Measurements from ENCODE around the gene IDE.

DNA sequence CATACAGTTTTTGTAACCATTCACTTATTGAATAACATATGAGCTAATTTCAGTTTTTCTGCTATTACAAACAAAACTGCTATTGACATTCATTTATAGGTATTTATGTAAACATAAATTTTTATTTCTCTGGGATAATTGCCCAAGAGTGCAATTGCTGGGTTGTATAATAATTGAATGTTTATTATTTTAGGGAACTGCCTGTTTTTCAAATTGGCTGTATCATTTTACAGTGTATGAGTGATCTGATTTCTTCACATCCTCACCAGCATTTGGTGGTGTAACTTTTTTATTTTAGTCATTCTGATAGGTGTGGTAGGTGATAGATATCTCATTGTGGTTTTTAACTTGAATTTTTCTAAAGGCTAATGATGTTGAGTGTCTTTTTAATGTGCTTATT is 45.5 kb upstream of the IDE start:
- TF ChIP-seq EZH2 (IDR thresholded peaks at IDR 0.05; ENCODE audit: insufficient read depth, poor library complexity, severe bottlenecking) (no peak), EZH2phosphoT487 (IDR thresholded peaks at IDR 0.05; ENCODE audit: insufficient read depth, low read depth) (no peak)

All from GM23248 (cell line).